ENCODE results near the gene HDHD2.
A peak's percentile ranks its signal among the peaks of the same experiment; 100 is the strongest.
"Not testable (repeated sequence)": the region's sequence is repeated elsewhere in the genome, so short reads cannot be mapped to it uniquely, and the experiment has no call there.

Gene HDHD2

GRCh38 chr18:47150029-47150823 lies at the start of gene HDHD2:
Gene HDHD2, minus strand, starts transcription at chr18:47150500. Its CDS starts 14,061 bp downstream, at chr18:47136439.
- H3K4me3 Mint-ChIP-seq = peak within 1 kb of the TSS; percentile 99
- peak within 1 kb of the TSS; percentile 98 for H3K27ac Mint-ChIP-seq
- no peaks in the 10 kb centered on the region for H3K9me3 Mint-ChIP-seq
- peaks cover 5% of the 10 kb centered on the region for H3K36me3 Mint-ChIP-seq
- peaks cover 55% of the 10 kb centered on the region for H3K4me1 Mint-ChIP-seq
- H3K27me3 Mint-ChIP-seq = no peaks in the 10 kb centered on the region

GRCh38 chr18:47195961-47196360 lies 45.7 kb upstream of the HDHD2 start:
- H3K27me3 Mint-ChIP-seq, H3K27ac Mint-ChIP-seq: not testable (repeated sequence)

GRCh38 chr18:47191961-47192360 lies 41.7 kb upstream of the HDHD2 start:
- Mint-ChIP-seq H3K4me3 (no peak overlapping the region), H3K27ac (no peak overlapping the region), H3K27me3 (peaks cover 12% of the 10 kb centered on the region), H3K9me3 (no peaks in the 10 kb centered on the region), H3K4me1 (peaks cover 5% of the 10 kb centered on the region), H3K36me3 (peaks cover 3% of the 10 kb centered on the region)

More at GRCh38 chr18:47195961-47196360, 45.7 kb upstream of the HDHD2 start:
- not testable (repeated sequence) for H3K36me3 Mint-ChIP-seq, H3K9me3 Mint-ChIP-seq, H3K4me3 Mint-ChIP-seq, H3K4me1 Mint-ChIP-seq

- Mint-ChIP-seq H3K27me3 (peaks cover 10% of the 10 kb centered on the region), H3K4me3 (no peak overlapping the region), H3K36me3 (no peaks in the 10 kb centered on the region), H3K4me1 (no peaks in the 10 kb centered on the region), H3K9me3 (peaks cover 12% of the 10 kb centered on the region), H3K27ac (no peak overlapping the region)
These were observed 37.4 kb upstream of the HDHD2 start for GRCh38 chr18:47187721-47188120.

- peaks cover 6% of the 10 kb centered on the region for H3K27me3 Mint-ChIP-seq
- no peak overlapping the region for H3K4me3 Mint-ChIP-seq
- peak overlapping the region; percentile 73 for H3K27ac Mint-ChIP-seq
- no peaks in the 10 kb centered on the region for H3K4me1 Mint-ChIP-seq
- H3K36me3 Mint-ChIP-seq = no peaks in the 10 kb centered on the region
- H3K9me3 Mint-ChIP-seq = peaks cover 12% of the 10 kb centered on the region
These were observed 34.2 kb upstream of the HDHD2 start for GRCh38 chr18:47184419-47185050.

- not testable (repeated sequence) for H3K4me1 Mint-ChIP-seq, H3K27me3 Mint-ChIP-seq, H3K4me3 Mint-ChIP-seq, H3K36me3 Mint-ChIP-seq, H3K27ac Mint-ChIP-seq
- H3K9me3 Mint-ChIP-seq = peaks cover 12% of the 10 kb centered on the region
These were observed 31.9 kb upstream of the HDHD2 start for GRCh38 chr18:47182156-47182555.

- H3K27ac Mint-ChIP-seq = no peak overlapping the region
- peaks cover 4% of the 10 kb centered on the region for H3K4me1 Mint-ChIP-seq
These were observed 30.5 kb upstream of the HDHD2 start for GRCh38 chr18:47180765-47181164.

GRCh38 chr18:47179520-47179919 lies 29.2 kb upstream of the HDHD2 start:
- Mint-ChIP-seq H3K27ac (no peak overlapping the region), H3K4me1 (peaks cover 4% of the 10 kb centered on the region), H3K36me3 (no peaks in the 10 kb centered on the region), H3K4me3 (no peak overlapping the region), H3K9me3 (peaks cover under 1% of the 10 kb centered on the region), H3K27me3 (peaks cover 2% of the 10 kb centered on the region)

More at GRCh38 chr18:47180765-47181164, 30.5 kb upstream of the HDHD2 start:
- Mint-ChIP-seq H3K27me3 (peaks cover 2% of the 10 kb centered on the region), H3K9me3 (peaks cover 9% of the 10 kb centered on the region), H3K4me3 (no peak overlapping the region), H3K36me3 (no peaks in the 10 kb centered on the region)

- Mint-ChIP-seq H3K4me3 (peak within 1 kb of the TSS; percentile 60), H3K9me3 (no peaks in the 10 kb centered on the region), H3K27me3 (no peaks in the 10 kb centered on the region), H3K27ac (peak within 1 kb of the TSS; percentile 63), H3K4me1 (peaks cover 8% of the 10 kb centered on the region), H3K36me3 (no peaks in the 10 kb centered on the region)
These were observed 25.7 kb upstream of the HDHD2 start, which contains the start of gene IER3IP1 for GRCh38 chr18:47175898-47176575. Gene IER3IP1, minus strand, starts transcription at chr18:47176364. Its CDS starts 87 bp downstream, at chr18:47176277.

GRCh38 chr18:47175283-47175897 lies 25.1 kb upstream of the HDHD2 start:
- Mint-ChIP-seq H3K4me3 (no peak overlapping the region), H3K27ac (peak overlapping the region; percentile 63), H3K36me3 (no peaks in the 10 kb centered on the region), H3K9me3 (no peaks in the 10 kb centered on the region), H3K27me3 (no peaks in the 10 kb centered on the region), H3K4me1 (peaks cover 8% of the 10 kb centered on the region)

- peaks cover 15% of the 10 kb centered on the region for H3K4me1 Mint-ChIP-seq
- no peaks in the 10 kb centered on the region for H3K27me3 Mint-ChIP-seq
- no peaks in the 10 kb centered on the region for H3K9me3 Mint-ChIP-seq
- no peak overlapping the region for H3K27ac Mint-ChIP-seq
- H3K36me3 Mint-ChIP-seq = no peaks in the 10 kb centered on the region
- H3K4me3 Mint-ChIP-seq = no peak overlapping the region
These were observed 24.3 kb upstream of the HDHD2 start for GRCh38 chr18:47174545-47175116.

GRCh38 chr18:47172476-47172875 lies 22.2 kb upstream of the HDHD2 start:
- Mint-ChIP-seq H3K9me3 (no peaks in the 10 kb centered on the region), H3K27me3 (no peaks in the 10 kb centered on the region), H3K4me3 (no peak overlapping the region), H3K27ac (no peak overlapping the region), H3K4me1 (peaks cover 25% of the 10 kb centered on the region), H3K36me3 (no peaks in the 10 kb centered on the region)

GRCh38 chr18:47168913-47169312 lies 18.6 kb upstream of the HDHD2 start:
- peaks cover 44% of the 10 kb centered on the region for H3K4me1 Mint-ChIP-seq
- H3K9me3 Mint-ChIP-seq = no peaks in the 10 kb centered on the region
- no peak overlapping the region for H3K4me3 Mint-ChIP-seq
- no peaks in the 10 kb centered on the region for H3K27me3 Mint-ChIP-seq
- H3K36me3 Mint-ChIP-seq = peaks cover 7% of the 10 kb centered on the region
- no peak overlapping the region for H3K27ac Mint-ChIP-seq

GRCh38 chr18:47168509-47168908 lies 18.2 kb upstream of the HDHD2 start:
- no peak overlapping the region for H3K27ac Mint-ChIP-seq
- peaks cover 47% of the 10 kb centered on the region for H3K4me1 Mint-ChIP-seq
- no peaks in the 10 kb centered on the region for H3K9me3 Mint-ChIP-seq
- H3K4me3 Mint-ChIP-seq = no peak overlapping the region
- peaks cover 8% of the 10 kb centered on the region for H3K36me3 Mint-ChIP-seq
- H3K27me3 Mint-ChIP-seq = no peaks in the 10 kb centered on the region

GRCh38 chr18:47166294-47166693 lies 16.0 kb upstream of the HDHD2 start:
- Mint-ChIP-seq H3K36me3 (peaks cover 10% of the 10 kb centered on the region), H3K27ac (peak overlapping the region; percentile 2), H3K9me3 (no peaks in the 10 kb centered on the region), H3K4me3 (no peak overlapping the region), H3K27me3 (no peaks in the 10 kb centered on the region), H3K4me1 (peaks cover 58% of the 10 kb centered on the region)
